ENCODE measurements around the gene EXD3. TPM values are rescaled to one million over a fixed set of nuclear protein-coding genes. Genes with fewer than 3 reads are reported as not detected.

Gene EXD3
- total RNA-seq, 2 experiments from 2014 or later = 20.8 to 27.0 TPM

DNA sequence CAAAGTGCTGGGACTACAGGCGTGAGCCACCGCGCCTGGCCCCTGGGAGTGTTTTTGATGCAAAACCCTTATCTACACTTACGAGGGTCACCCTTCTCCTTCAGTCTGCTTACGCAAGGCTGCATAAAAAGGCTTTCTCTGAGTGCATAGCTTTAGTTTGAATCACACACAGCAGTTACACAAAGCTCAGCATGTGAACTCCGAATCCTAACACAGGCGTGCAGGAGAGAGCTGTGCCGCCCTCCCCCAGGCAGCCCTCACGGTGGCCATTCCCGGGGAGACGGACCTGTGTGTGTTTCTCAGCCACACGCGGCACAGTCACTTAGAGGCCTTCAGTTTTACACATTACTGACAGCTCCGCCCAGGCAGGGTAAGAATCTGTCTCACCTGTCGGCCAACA is 26.7 kb downstream of the EXD3 start:
- TF ChIP-seq EZH2phosphoT487 (IDR thresholded peaks at IDR 0.05; ENCODE audit: borderline replicate concordance, low read depth, low read length) = no peak
- TF ChIP-seq, protein P1, sequence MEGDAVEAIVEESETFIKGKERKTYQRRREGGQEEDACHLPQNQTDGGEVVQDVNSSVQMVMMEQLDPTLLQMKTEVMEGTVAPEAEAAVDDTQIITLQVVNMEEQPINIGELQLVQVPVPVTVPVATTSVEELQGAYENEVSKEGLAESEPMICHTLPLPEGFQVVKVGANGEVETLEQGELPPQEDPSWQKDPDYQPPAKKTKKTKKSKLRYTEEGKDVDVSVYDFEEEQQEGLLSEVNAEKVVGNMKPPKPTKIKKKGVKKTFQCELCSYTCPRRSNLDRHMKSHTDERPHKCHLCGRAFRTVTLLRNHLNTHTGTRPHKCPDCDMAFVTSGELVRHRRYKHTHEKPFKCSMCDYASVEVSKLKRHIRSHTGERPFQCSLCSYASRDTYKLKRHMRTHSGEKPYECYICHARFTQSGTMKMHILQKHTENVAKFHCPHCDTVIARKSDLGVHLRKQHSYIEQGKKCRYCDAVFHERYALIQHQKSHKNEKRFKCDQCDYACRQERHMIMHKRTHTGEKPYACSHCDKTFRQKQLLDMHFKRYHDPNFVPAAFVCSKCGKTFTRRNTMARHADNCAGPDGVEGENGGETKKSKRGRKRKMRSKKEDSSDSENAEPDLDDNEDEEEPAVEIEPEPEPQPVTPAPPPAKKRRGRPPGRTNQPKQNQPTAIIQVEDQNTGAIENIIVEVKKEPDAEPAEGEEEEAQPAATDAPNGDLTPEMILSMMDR (conservative IDR thresholded peaks at IDR 0.05; ENCODE audit: low read length) = no peak
- DNase-seq (ENCODE audit: low spot score) = no peak
- POLR2A ChIA-PET = no interaction called here
- Histone ChIP-seq H3K9me2 (ENCODE audit: insufficient read depth, low read length) (no peaks in the 10 kb centered on the region), H3K27ac (ENCODE audit: low read depth, low read length, poor library complexity, severe bottlenecking) (no peak overlapping the region), H2AFZ (ENCODE audit: low read length) (no peak overlapping the region), H3K9me3 (ENCODE audit: low read length) (no peaks in the 10 kb centered on the region), H3K4me1 (ENCODE audit: insufficient read depth, low read length, poor library complexity, severe bottlenecking) (no peaks in the 10 kb centered on the region), H3K79me2 (ENCODE audit: insufficient read depth, low read depth, low read length) (no peaks in the 10 kb centered on the region), H4K20me1 (ENCODE audit: insufficient read depth, low read length) (no peaks in the 10 kb centered on the region), H3K4me3 (ENCODE audit: low read depth, low read length, poor library complexity, severe bottlenecking) (no peak overlapping the region), H3K36me3 (ENCODE audit: insufficient read depth, low read length) (no peaks in the 10 kb centered on the region), H3K4me2 (ENCODE audit: low read length) (no peak overlapping the region)
- no TSS peak for BruUV-seq (replicated peaks)
- intact Hi-C loops (cut with micrococcal nuclease; ENCODE audit: unreplicated experiment) = no loop called here
- CTCF ChIA-PET (ENCODE audit: unreplicated experiment) = no interaction called here

DNA sequence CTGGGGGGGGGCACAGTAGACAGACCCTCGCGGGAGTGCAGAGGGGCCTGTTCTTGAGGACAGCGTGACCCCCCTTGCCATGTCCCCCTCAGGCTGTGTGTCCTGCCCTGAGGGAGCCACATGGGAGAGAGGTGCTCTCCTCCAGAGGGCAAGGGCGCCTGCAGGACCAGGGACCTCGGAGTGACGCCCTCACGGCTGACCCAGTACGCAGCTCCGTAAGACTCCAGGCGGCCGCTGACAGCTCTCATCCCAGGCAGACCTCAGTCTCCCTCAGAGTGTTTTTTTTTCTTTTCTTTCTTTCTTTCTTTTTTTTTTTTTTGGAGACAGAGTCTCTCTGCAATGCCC is 27.3 kb downstream of the EXD3 start:
- intact Hi-C loops (cut with micrococcal nuclease; ENCODE audit: unreplicated experiment) = no loop called here
- Histone ChIP-seq H3K4me3 (ENCODE audit: low read depth, low read length, poor library complexity, severe bottlenecking) (no peak overlapping the region), H3K36me3 (ENCODE audit: insufficient read depth, low read length) (no peaks in the 10 kb centered on the region), H3K9me2 (ENCODE audit: insufficient read depth, low read length) (no peaks in the 10 kb centered on the region), H3K27ac (ENCODE audit: low read depth, low read length, poor library complexity, severe bottlenecking) (no peak overlapping the region), H2AFZ (ENCODE audit: low read length) (no peak overlapping the region), H3K79me2 (ENCODE audit: insufficient read depth, low read depth, low read length) (no peaks in the 10 kb centered on the region), H3K4me1 (ENCODE audit: insufficient read depth, low read length, poor library complexity, severe bottlenecking) (no peaks in the 10 kb centered on the region), H3K4me2 (ENCODE audit: low read length) (no peak overlapping the region), H4K20me1 (ENCODE audit: insufficient read depth, low read length) (no peaks in the 10 kb centered on the region), H3K9me3 (ENCODE audit: low read length) (no peaks in the 10 kb centered on the region)
- TF ChIP-seq, protein P1 (conservative IDR thresholded peaks at IDR 0.05; ENCODE audit: low read length) = no peak
- no peak for TF ChIP-seq EZH2phosphoT487 (IDR thresholded peaks at IDR 0.05; ENCODE audit: borderline replicate concordance, low read depth, low read length)
- BruUV-seq (replicated peaks) = no TSS peak
- CTCF ChIA-PET (ENCODE audit: unreplicated experiment) = no interaction called here
- POLR2A ChIA-PET = interaction anchor here (0.6 kb wide), 1 partner anchor 21 kb away, joined by 4 read pairs; no protein-coding TSS in a partner anchor
- DNase-seq (ENCODE audit: low spot score) = no peak

DNA sequence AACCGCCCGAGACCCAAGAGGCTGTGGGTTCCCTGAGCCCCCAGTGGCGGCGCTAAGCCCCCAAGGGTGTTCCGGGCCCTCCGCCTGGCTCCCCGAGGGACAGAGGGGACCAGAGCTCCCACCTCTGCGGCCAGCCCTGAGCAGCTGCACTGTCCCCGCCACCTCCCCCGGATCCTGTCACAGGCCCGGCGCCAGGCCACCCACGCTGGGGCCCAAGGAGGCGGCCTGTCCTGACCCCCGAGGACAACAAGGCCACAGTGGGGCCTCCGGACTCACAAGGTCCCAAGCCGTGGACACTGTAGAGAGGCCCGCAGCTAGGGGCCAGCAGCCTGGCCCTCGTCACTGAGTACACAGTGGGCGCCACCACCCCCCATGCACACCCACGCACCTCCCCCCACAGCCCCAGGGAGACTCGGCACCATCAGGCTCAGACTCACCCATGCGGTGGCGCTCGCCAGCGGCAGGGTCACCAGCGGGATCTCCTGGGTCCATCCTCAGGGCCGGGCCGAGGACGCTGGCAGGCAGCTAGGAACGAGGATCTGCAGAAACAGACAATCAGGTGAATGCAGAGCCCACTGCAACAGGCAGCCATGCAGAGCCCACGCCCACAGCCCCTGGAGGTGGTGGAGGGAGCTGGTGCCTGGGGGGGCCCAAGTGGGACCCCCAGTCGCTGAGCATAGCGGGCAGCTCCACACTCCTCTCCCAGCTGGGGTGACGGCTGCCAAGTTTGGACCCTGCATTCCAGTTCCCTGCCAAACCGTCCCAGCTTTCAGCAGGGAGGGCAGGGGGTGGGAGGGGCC is 27.9 kb downstream of the EXD3 start:
- POLR2A ChIA-PET = interaction anchor here (0.6 kb wide), 1 partner anchor 20 kb away, joined by 4 read pairs; no protein-coding TSS in a partner anchor
- no peaks in the 10 kb centered on the region for H3K9me3 ChIP-seq (ENCODE audit: low read length)

More for the DNA sequence above, 27.9 kb downstream of the EXD3 start:
- H3K27ac ChIP-seq (ENCODE audit: low read depth, low read length, poor library complexity, severe bottlenecking) = no peak overlapping the region
- intact Hi-C loops (cut with micrococcal nuclease; ENCODE audit: unreplicated experiment) = no loop called here
- CTCF ChIA-PET (ENCODE audit: unreplicated experiment) = no interaction called here
- no peaks in the 10 kb centered on the region for H3K36me3 ChIP-seq (ENCODE audit: insufficient read depth, low read length)
- no peak overlapping the region for H3K4me3 ChIP-seq (ENCODE audit: low read depth, low read length, poor library complexity, severe bottlenecking)
- H3K9me2 ChIP-seq (ENCODE audit: insufficient read depth, low read length) = no peaks in the 10 kb centered on the region
- no peaks in the 10 kb centered on the region for H3K79me2 ChIP-seq (ENCODE audit: insufficient read depth, low read depth, low read length)
- BruUV-seq (replicated peaks) = no TSS peak
- no peak overlapping the region for H3K4me2 ChIP-seq (ENCODE audit: low read length)
- no peaks in the 10 kb centered on the region for H3K4me1 ChIP-seq (ENCODE audit: insufficient read depth, low read length, poor library complexity, severe bottlenecking)
- DNase-seq (ENCODE audit: low spot score) = no peak
- no peak overlapping the region for H2AFZ ChIP-seq (ENCODE audit: low read length)
- no peak for TF ChIP-seq EZH2phosphoT487 (IDR thresholded peaks at IDR 0.05; ENCODE audit: borderline replicate concordance, low read depth, low read length)
- TF ChIP-seq, protein P1 (conservative IDR thresholded peaks at IDR 0.05; ENCODE audit: low read length) = no peak
- no peaks in the 10 kb centered on the region for H4K20me1 ChIP-seq (ENCODE audit: insufficient read depth, low read length)
